Upper lobe of right lung (tissue), 1 donor: ENCODE measurements around the gene CELSR1. TPM values are rescaled to one million over a fixed set of nuclear protein-coding genes. Genes with fewer than 3 reads are reported as not detected.

Source experiments
- ATAC-seq: fragments of 200-7000 bp; cut with Tn5 transposase; one replicate; pipeline ENCODE4 v1.9.1; 2020; ENCODE audit warnings: mild to moderate bottlenecking, moderate library complexity
- DNase-seq: peaks from one replicate; pipeline ENCODE4 v3.0.0-alpha.2; 2020
- H3K27ac ChIP-seq: fragments of 200-600 bp; one replicate; pipeline ENCODE4 v1.8.0; 2022
- H3K27me3 ChIP-seq: fragments of 200-600 bp; one replicate; pipeline ENCODE4 v1.8.0; 2022; ENCODE audit warnings: mild to moderate bottlenecking
- H3K36me3 ChIP-seq: fragments of 200-600 bp; one replicate; pipeline ENCODE4 v1.8.0; 2022
- H3K4me1 ChIP-seq: fragments of 200-600 bp; one replicate; pipeline ENCODE4 v1.8.0; 2022
- H3K4me3 ChIP-seq: fragments of 200-600 bp; one replicate; pipeline ENCODE4 v1.8.0; 2022; ENCODE audit warnings: mild to moderate bottlenecking
- H3K9me3 ChIP-seq: fragments of 200-600 bp; one replicate; pipeline ENCODE4 v1.8.0; 2022
- CTCF ChIP-seq: fragments of 200-600 bp; IDR thresholded peaks from one replicate; pipeline ENCODE4 v1.8.0; 2022; ENCODE audit warnings: antibody characterized with exemption
- intact Hi-C: fragments of 100-400 bp; cut with DNase I; formaldehyde crosslinking; loops from one replicate; pipeline ENCODE4 v1.11.0; 2022
- total RNA-seq: library from RNA; stranded (reverse); fragmentation: NEBNext Ultra II Directional; extraction: Animal tissue kit (Norgen Biotek cat#: 25700); gene quantifications from one replicate; pipeline ENCODE4 v1.2.1, GENCODE V29; 2021
- donor health status: DM: no; HTN: yes; CAD: no; lungs with severe emphysema.

Gene CELSR1
- total RNA-seq, 1 donor from 2014 or later, result 53.5 TPM

GRCh38 chr22:46433318-46433717 is 104.1 kb downstream of the CELSR1 start:
- ATAC-seq, result no peak

DNA sequence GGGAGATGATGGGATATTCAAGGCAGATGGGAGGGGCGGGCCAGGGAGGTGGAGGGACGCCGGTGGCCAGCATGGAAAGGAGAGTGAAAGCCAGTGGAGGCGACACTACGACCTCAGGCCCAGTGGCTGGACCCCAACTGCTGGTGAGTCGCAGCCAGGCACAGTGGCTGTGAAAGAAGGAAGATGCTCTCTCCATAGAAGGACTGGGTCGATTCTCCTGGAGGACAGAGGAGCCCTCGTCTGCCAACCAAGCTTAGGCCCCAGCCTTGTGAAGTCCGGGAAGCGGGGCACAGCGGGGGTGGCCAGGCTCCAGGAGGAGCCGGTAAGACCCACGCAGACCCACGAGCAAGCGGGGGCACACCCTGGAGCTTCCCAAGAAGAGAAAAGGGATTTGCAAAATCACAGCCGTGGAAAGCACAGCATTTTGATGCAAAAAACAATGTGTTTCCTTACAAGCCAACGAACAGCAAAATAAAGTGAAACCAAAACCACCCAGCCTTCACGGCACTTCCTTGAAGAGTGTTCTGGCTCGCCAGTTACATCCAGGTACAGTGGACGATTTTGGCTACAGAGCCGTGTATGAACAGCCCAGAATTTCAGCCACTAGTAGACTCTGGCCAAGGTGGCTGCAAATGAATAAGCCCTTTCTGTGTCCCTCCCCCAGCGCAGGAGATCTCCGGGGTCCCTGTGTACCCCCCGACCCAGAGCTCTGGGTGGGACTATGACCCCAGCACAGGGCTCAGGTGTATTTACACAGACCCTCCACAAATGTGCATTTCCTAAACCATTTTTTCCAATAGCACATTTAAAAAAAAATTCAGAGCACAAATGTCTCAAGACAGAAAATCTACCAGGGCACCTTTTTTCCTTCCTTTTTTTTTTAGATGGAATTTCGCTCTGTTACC is 105.0 kb downstream of the CELSR1 start:
- no peaks in the 10 kb centered on the region for H3K36me3 ChIP-seq
- H3K4me3 ChIP-seq, result peak overlapping the region; percentile 47
- ATAC-seq (peak; percentile 40), DNase-seq (no peak)
- H3K27me3 ChIP-seq, result no peaks in the 10 kb centered on the region
- no peaks in the 10 kb centered on the region for H3K9me3 ChIP-seq
- TF ChIP-seq CTCF, result no peak
- peaks cover 4% of the 10 kb centered on the region for H3K4me1 ChIP-seq
- intact Hi-C loops, result no loop called here
- H3K27ac ChIP-seq, result peak overlapping the region; percentile 37

More at GRCh38 chr22:46433318-46433717, 104.1 kb downstream of the CELSR1 start:
- DNase-seq, result no peak
- Histone ChIP-seq H3K36me3 (no peaks in the 10 kb centered on the region), H3K9me3 (no peaks in the 10 kb centered on the region), H3K27ac (no peak overlapping the region), H3K4me3 (no peak overlapping the region), H3K27me3 (no peaks in the 10 kb centered on the region), H3K4me1 (peaks cover 4% of the 10 kb centered on the region)
- intact Hi-C loops, result no loop called here
- TF ChIP-seq CTCF, result no peak

DNA sequence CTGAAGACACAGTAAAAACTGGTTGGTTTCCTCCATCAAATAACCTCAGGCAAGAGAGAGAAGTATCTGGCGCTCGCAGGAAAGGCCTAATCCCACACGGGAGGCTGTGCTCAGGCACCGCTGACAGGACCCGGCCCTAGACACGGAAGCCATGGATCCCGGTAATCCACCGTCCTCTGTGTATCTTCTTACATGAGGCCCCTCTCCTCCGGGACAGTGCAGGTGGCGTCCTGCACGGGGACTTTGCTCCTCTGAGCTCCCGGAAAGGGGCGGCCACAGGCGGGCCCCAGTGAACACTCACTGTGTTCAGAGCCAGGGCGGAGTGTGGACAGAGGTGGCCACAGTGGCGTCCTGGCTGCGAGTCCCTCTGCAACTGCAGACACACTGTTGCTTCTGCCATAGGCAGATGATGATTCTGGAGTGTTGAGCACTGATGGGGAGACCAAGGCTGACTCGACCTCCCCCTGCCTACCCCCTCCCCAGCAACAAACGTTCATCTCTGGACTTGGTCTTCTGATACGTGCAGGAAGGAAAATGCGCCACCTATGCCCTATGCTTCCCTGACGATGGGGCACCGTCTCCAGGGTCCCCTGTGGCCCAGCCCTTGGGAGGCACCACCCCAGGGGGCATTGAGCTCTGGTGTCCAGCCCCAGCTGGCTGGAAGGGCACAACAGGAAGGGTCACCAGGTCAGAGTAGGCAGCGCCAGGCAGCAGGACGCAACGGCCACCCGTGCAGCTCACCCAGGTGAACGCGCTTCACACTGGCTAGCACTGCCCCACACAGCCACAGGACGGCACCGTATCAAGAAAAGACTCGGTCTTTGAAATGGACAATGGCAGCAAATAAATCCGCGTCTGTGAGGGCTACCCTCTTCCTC is 106.2 kb downstream of the CELSR1 start:
- Histone ChIP-seq H3K9me3 (no peaks in the 10 kb centered on the region), H3K27ac (no peak overlapping the region), H3K36me3 (no peaks in the 10 kb centered on the region)

GRCh38 chr22:46429325-46429853 is 108.0 kb downstream of the CELSR1 start:
- intact Hi-C loops, result no loop called here
- no peaks in the 10 kb centered on the region for H3K9me3 ChIP-seq
- H3K36me3 ChIP-seq, result no peaks in the 10 kb centered on the region
- no peak overlapping the region for H3K4me3 ChIP-seq
- no peak for TF ChIP-seq CTCF
- peak; percentile 33 for ATAC-seq
- peak; percentile 78 for DNase-seq
- H3K27ac ChIP-seq, result peak overlapping the region; percentile 13
- peaks cover 4% of the 10 kb centered on the region for H3K4me1 ChIP-seq
- no peaks in the 10 kb centered on the region for H3K27me3 ChIP-seq

More for the DNA sequence above, 106.2 kb downstream of the CELSR1 start:
- peaks cover 4% of the 10 kb centered on the region for H3K4me1 ChIP-seq
- intact Hi-C loops, result no loop called here
- no peak overlapping the region for H3K4me3 ChIP-seq
- no peaks in the 10 kb centered on the region for H3K27me3 ChIP-seq
- ATAC-seq (no peak), DNase-seq (no peak)
- no peak for TF ChIP-seq CTCF

DNA sequence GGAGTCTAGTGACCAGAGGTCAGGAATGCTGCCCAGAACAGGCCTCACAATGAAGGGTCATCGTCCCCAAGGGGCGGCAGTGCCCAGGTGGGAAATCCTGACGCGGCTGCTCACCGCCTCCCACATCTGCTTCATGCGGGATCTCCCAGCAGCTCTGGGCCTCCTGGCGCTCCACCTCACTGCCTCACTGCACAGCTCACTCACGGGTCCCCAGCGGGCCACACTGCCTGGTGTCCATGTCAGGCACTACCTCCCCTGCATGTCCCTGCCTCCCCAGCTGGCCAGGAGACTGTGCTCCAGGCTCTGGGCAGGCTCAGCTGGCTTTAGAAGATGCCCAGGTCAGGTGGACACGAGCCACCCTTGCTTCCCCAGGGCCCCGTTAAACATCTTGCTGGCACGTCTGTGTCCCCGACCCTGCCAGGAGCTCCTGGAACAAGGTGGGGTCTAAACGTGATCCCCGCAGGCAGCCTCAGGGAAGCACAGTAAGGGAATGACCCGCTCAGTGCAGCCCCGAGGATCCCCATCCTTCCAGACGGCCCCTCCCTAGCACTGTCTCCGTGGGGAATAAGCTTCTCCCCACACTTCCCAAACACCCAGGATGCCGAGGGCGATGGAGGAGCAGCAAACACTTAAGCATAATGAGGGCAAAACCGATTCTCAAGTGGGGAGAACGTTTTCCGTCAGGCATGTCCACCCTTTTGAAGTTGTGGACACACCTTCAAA is 108.7 kb downstream of the CELSR1 start:
- Histone ChIP-seq H3K36me3 (no peaks in the 10 kb centered on the region), H3K27me3 (no peaks in the 10 kb centered on the region), H3K27ac (no peak overlapping the region)

More for the DNA sequence above, 108.7 kb downstream of the CELSR1 start:
- no peak overlapping the region for H3K4me3 ChIP-seq
- peaks cover 4% of the 10 kb centered on the region for H3K4me1 ChIP-seq
- intact Hi-C loops, result no loop called here
- no peaks in the 10 kb centered on the region for H3K9me3 ChIP-seq
- DNase-seq (no peak), ATAC-seq (peak; percentile 45)
- TF ChIP-seq CTCF, result no peak
